RPMI7951 (cell line): ENCODE results near the gene ENPP7. TPM values are rescaled to one million over a fixed set of nuclear protein-coding genes. Genes with fewer than 3 reads are reported as not detected.
"Not testable (repeated sequence)": the region's sequence is repeated elsewhere in the genome, so short reads cannot be mapped to it uniquely, and the experiment has no call there.

Experiments used
- DNase-seq: peaks from one replicate; pipeline ENCODE4 v3.0.0-alpha.2; 2012; ENCODE audit warnings: low read depth
- total RNA-seq: library from RNA; depleted of rRNA; stranded (reverse); fragments of >200 nt; shearing (Covaris generic); gene quantifications from 2 replicates; pipeline ENCODE4 v1.2.3, GENCODE V29; 2014

Gene ENPP7
- total RNA-seq, 1 experiment from 2014 or later: not detected

GRCh38 chr17:79749156-79749815 lies 18.5 kb downstream of the ENPP7 start:
- peak; percentile 28 for DNase-seq

GRCh38 chr17:79749958-79750357 lies 19.2 kb downstream of the ENPP7 start:
- DNase-seq: no peak

GRCh38 chr17:79750650-79751545 lies 20.2 kb downstream of the ENPP7 start:
- no peak for DNase-seq

- no peak for DNase-seq
Measured at GRCh38 chr17:79752175-79752574, 21.4 kb downstream of the ENPP7 start.

- DNase-seq: no peak
Measured at GRCh38 chr17:79754370-79754769, 23.6 kb downstream of the ENPP7 start.

GRCh38 chr17:79754903-79755302 lies 24.2 kb downstream of the ENPP7 start:
- not testable (repeated sequence) for DNase-seq

GRCh38 chr17:79755591-79755990 lies 24.8 kb downstream of the ENPP7 start:
- no peak for DNase-seq

- no peak for DNase-seq
Measured at GRCh38 chr17:79757140-79757745, 26.5 kb downstream of the ENPP7 start.

GRCh38 chr17:79758271-79758670 lies 27.5 kb downstream of the ENPP7 start:
- no peak for DNase-seq

- no peak for DNase-seq
Measured at GRCh38 chr17:79760197-79760906, 29.6 kb downstream of the ENPP7 start.

GRCh38 chr17:79761894-79762589 lies 31.3 kb downstream of the ENPP7 start:
- no peak for DNase-seq

- DNase-seq: no peak
Measured at GRCh38 chr17:79765708-79766107, 35.0 kb downstream of the ENPP7 start.

- peak; percentile 43 for DNase-seq
Measured at GRCh38 chr17:79769570-79770506, 39.1 kb downstream of the ENPP7 start.

- DNase-seq: no peak
Measured at GRCh38 chr17:79771276-79771675, 40.5 kb downstream of the ENPP7 start.

GRCh38 chr17:79772726-79773125 lies 42.0 kb downstream of the ENPP7 start:
- DNase-seq: not testable (repeated sequence)

GRCh38 chr17:79774561-79774975 lies 43.8 kb downstream of the ENPP7 start:
- no peak for DNase-seq

GRCh38 chr17:79775632-79776031 lies 44.9 kb downstream of the ENPP7 start:
- DNase-seq: no peak

- DNase-seq: no peak
Measured at GRCh38 chr17:79776376-79777119, 45.8 kb downstream of the ENPP7 start.

- DNase-seq: peak; percentile 68
Measured at GRCh38 chr17:79777120-79777893, 46.6 kb downstream of the ENPP7 start.
